HG03159 (cell line): ENCODE measurements around the gene VAV1.
"Not testable (repeated sequence)": the region's sequence is repeated elsewhere in the genome, so short reads cannot be mapped to it uniquely, and the experiment has no call there.

Experiments used
- ATAC-seq: cut with Tn5 transposase; IDR thresholded peaks from one replicate; pipeline ENCODE4 v1.9.1; 2021; ENCODE audit warnings: mild to moderate bottlenecking, moderate library complexity; ENCODE audit not compliant: unreplicated experiment

Gene VAV1

GRCh38 chr19:6736917-6737283 lies 35.6 kb upstream of the VAV1 start:
- ATAC-seq = no peak

DNA sequence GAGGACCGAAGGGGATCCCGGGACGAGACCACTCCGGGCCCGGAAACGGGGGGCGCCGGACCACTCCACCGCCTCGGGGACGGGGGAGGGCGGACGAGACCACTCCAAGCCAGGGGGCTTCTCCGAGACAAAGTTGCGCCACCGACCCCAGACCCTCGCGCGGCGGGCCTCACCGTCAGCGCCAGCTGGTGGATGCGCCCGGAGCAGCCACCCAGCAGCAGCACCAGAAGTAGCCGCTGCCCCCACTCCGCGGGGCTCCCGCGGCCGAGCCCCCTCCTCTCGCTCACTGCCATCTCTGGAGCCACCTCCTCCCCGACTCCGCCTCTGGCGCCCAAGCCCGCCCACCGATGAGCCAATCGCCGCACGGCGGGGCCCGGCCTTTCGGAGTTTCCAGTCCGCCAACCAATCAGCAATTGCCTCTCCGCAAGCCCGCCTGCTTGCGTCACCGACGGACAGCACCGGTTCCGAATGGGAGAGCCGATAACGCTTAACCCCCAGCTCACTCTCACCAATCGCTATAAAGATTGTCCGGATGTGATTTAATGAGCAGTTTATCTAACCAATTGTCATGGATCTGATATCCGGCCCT lies 35.1 kb upstream of the VAV1 start, which contains the start of gene GPR108:
Gene GPR108 (minus strand): TSS at position 297 of the 589 bp plus-strand sequence. CDS start 4 bp downstream, at position 293.
- peak; percentile 54 for ATAC-seq

DNA sequence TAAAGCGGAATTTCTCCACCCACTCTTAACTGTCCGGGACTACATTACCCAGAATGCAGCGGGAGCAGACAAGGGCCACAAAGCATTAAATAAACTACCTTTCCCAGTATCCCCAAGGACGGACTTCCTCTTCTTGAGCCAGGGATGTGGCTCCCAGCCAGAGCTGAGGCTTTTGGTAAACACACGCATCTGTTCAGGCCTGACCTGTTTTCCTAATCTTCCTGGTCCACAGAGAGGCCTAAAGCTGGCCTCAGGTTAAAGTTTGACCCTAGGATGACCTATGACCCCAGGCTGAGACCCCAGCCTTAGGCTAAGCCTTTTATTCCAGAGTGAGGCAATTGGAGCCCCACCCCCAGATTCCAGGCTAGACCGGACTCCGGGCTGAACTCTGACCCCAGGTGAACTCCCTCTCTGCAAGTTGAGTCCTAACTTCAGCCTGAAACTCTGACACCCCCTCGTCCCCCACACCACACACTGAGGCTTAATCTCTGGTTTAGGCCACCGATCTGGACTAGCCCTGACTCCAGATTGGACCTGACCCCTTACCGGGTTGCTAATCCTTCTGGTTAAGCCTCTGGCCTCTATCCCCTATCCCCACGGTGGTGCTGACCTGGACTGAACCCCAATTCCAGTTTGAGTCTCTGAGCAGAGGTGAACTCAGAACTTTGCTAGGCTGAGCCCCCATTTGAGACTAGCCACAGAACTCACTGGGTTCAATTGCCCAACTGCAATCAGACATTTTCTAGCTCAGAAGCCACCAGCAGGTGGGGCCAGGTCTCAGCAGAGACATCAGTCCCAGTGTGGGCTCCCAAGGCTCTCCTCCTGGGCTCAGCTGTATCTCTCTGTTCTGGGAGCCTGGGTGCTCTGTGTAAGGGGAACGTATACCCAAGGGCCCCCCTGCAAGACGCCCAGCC lies 34.4 kb upstream of the VAV1 start:
- no peak for ATAC-seq

DNA sequence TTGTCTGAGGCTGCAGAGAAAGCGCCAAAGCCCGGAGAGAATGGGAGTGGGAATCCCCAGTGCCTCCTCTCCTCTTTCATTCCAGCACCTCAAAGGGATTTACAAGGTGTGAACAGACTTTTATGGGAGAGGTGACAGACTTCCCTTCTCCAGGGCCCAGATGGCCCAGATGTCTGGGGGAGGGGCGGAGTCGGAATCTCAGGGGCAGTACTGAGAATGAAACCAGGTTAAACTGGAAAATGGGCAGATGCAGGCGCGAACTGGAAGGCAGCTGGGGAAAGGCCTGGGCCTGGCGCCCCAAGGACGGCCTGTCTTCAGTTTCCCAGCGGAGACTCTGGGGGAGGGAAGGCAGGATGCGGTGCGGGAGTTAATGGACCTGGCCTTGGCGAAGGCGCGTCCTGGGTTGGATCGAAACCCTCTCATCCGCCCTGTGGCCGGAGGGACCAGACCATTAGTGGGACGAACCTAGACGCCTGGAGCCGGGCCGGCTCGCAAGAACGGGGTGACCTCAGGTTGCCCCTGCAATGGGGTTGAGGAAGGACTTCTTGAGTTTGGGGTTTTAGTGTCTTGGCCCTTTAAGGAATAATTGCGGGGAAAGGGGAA lies 33.6 kb upstream of the VAV1 start:
- no peak for ATAC-seq

GRCh38 chr19:6739390-6739882 lies 33.1 kb upstream of the VAV1 start, which contains the start of gene TRIP10:
Gene TRIP10, plus strand, starts transcription at chr19:6739680. Its CDS starts 82 bp downstream, at chr19:6739762.
- no peak for ATAC-seq

GRCh38 chr19:6739883-6740588 lies 32.5 kb upstream of the VAV1 start:
- no peak for ATAC-seq

GRCh38 chr19:6740589-6741343 lies 31.7 kb upstream of the VAV1 start:
- ATAC-seq = no peak

- no peak for ATAC-seq
These were observed 29.4 kb upstream of the VAV1 start for GRCh38 chr19:6743066-6743465.

DNA sequence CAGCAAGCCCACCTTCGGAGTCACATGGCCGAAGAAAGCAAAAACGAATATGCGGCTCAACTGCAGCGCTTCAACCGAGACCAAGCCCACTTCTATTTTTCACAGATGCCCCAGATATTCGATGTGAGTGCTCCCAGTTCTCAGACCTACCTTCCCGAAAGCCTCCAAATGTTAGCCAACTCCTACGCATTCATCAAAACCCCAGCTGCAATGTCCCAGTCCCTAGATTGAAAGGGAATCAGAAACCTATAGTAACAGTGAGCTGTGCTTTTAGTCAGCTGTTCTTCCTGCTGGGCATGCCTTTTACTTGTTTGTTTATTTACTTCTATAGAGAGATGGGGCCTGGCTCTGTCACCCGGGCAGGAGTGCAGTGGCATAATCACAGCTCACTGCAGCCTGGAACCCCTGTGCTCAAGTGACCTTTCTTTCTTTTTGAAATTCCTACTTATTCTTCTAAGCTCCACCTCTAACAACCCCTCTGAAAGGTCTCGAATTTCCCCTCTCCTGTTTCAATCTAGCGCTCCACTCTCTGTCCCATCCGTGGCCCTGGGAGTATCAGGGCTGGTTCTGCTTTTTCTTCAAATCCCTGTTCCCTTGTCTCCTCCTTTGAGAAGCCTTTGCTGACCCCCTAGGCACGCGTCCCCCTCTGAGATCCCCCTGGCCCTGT lies 28.7 kb upstream of the VAV1 start:
- no peak for ATAC-seq

DNA sequence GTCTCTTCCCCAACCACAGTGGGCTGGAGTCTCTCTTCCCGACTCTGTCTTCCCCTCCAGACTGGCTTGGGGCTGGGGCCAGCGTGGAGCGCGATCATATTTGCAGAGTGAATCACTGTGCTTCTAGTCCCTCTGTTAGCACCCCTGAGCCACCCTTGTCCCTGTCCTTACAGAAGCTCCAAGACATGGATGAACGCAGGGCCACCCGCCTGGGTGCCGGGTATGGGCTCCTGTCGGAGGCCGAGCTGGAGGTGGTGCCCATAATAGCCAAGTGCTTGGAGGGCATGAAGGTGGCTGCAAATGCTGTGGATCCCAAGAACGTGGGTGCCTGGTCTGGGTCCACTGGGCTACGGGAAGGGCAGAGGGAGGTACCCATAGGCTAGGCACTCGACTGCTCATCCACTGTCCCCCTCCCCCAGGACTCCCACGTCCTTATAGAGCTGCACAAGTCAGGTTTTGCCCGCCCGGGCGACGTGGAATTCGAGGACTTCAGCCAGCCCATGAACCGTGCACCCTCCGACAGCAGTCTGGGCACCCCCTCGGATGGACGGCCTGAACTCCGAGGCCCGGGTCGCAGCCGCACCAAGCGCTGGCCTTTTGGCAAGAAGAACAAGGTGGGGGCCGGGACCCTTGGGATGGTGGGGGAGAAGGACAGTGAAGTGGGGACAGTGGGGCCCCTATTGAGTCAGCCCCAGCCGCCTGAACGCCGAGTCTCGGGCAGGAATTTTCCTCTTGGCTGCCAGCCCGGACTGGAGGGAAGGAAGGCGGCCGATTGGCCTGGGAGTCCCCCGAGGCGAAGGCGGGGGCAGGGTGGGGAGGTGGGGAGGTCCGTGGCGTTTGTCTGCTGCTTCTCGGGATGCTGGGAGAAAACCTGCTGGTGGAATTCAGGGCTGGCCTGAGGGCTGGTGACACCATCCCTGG lies 27.9 kb upstream of the VAV1 start:
- ATAC-seq = no peak

- ATAC-seq = no peak
These were observed 26.5 kb upstream of the VAV1 start for GRCh38 chr19:6745965-6746364.

GRCh38 chr19:6748543-6748942 lies 24.0 kb upstream of the VAV1 start:
- not testable (repeated sequence) for ATAC-seq

- no peak for ATAC-seq
These were observed 22.4 kb upstream of the VAV1 start for GRCh38 chr19:6750062-6750461.

- no peak for ATAC-seq
These were observed 21.3 kb upstream of the VAV1 start for GRCh38 chr19:6751189-6751588.

DNA sequence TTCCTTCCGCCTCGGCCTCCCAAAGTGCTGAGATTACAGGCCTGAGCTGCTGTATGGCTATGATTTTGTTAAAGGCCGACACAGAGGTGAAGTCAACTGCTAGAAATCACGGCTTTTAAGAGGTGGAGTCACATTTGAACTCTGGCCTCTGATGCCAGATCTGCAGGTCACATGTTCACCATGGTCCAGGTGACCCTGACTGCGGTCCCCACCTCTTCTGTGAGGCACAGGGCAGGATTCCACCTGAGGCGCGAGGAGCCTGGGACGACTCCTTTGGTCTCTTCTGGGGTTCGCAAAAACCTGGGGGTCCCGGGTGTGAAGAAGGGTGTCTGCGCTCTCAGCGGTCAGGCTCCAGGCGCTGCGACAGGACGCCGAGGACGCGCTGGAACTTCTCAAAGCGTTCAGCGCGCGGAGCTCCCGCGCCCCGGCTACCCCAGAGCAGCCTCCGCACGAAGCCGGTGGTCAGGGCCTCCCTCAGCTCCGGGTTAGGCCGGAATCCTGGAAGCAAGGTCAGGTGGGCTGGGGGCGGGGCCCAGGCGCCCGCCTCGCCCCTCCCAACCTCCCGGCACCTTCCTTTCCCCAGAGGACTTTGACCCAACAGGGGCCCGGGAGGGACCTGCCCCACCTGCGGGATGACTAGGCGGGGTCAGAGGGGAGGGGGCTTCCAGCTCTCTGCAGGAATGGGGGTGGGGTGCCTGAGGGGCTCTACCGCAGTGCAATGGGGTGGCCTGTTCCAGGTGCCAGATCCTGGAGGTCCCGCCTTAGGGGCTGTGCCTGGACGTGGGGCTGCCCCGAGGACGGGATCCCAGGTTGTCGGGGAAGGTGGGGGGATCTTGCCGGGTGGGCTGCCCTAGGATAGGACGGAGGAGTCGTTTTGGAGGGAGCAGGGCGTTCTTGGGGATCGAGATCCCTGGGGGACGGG lies 20.0 kb upstream of the VAV1 start:
- ATAC-seq = no peak

GRCh38 chr19:6753178-6754031 lies 19.1 kb upstream of the VAV1 start:
- peak; percentile 84 for ATAC-seq

- no peak for ATAC-seq
These were observed 18.4 kb upstream of the VAV1 start for GRCh38 chr19:6754136-6754535.
